GM21737 (cell line): ENCODE results near the gene OGDH.

ENCODE experiments used
- ATAC-seq: cut with Tn5 transposase; IDR thresholded peaks from one replicate; pipeline ENCODE4 v1.9.1; 2021; ENCODE audit warnings: mild to moderate bottlenecking, moderate library complexity; ENCODE audit not compliant: unreplicated experiment

OGDH gene

DNA sequence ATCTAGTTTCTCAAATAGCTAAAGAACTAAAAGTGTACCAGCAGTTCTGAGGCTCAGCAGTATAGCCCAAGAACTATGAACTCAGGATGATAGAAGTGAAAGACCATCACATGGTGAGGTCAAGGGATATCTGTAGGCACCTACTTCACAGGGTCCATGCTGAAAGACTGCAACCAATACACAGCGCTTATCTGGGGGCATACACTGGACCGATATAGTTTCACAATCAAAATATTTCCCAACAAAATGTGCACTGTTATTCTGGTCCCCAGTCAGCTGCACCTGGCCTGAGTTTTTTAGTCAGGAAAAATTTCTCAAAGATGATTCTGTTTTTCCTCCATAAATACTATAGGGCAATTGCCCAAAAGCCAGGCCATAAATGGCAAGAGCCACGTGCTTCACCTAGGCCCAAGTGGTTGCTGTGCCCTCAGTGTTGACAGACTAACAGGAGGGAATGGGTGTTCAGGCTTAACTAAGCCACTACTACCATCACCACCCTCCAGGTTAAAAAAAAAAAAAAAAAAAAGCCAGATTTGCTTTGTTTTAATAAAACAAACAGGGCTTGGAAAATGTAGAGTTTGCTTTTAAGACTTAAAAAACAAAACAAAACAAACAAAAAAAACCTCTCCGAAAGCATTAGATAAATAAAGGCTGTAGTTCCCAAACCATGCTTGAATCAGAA, 58.5 kb downstream of the OGDH start:
- ATAC-seq, result no peak

DNA sequence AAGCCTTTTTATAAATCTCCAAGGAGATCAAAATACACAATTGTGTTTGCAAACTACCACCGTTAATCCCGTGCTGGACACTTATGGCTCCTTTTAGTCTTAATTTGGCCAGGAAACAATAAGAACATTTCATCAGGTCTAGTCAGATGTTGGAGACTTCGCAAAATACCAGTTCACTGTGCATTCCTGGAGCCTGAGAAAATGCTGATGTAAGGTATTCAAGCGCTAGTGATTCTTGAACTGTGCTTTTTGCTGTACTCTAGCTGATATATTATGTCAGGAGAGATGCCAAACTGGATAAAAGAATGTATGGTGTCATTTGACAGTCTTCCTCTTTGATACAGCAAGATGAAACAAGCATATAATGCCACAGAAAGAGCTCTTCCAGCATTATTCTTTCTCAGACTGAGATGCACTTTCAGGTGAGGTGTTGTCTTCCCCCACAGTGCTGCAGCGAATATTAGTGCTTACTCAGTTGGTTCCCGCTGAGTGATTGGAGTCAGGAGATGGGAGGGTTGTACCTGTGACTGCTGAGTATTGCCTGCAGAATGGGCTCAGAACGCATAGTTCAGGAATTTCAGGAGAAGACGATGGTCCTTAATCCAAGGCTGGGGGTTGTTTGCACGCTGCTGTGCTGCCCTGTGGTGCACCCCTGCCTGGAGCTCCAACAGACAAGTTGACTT, 59.2 kb downstream of the OGDH start:
- no peak for ATAC-seq

DNA sequence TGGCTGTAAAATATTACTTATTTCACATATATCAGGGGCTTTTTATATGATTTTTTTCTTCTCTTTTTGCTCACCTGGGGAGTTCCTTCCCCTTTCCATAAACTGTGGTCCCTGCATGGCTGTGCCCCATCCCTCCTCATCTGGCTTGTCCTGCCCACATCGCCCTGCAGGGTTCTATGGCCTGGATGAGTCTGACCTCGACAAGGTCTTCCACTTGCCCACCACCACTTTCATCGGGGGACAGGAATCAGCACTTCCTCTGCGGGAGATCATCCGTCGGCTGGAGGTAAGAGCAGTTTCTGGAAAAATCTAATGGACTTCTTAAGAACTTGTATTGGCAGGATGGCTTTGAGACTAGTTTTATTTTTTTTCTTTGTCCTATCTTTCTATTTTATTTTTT, 60.1 kb downstream of the OGDH start:
- no peak for ATAC-seq

DNA sequence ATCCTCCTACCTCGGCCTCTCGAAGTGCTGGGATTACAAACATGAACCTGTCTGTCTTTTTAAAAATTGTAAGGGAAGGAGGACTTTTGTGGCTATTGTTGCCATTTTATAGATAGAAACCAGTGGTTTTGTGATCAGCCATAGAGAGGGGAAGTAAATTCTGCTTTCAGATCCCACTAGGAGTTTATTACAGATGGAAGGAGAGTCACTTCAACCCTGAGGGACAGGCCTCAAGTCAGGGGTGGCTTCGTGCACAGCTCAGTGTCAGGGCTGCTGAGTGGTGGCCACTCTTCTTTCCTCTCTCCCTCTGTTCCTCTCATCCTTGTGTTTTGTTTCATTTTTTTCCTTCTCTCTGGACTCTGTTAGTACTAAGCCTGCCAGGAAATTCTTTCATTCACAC, 60.8 kb downstream of the OGDH start:
- ATAC-seq, result no peak

DNA sequence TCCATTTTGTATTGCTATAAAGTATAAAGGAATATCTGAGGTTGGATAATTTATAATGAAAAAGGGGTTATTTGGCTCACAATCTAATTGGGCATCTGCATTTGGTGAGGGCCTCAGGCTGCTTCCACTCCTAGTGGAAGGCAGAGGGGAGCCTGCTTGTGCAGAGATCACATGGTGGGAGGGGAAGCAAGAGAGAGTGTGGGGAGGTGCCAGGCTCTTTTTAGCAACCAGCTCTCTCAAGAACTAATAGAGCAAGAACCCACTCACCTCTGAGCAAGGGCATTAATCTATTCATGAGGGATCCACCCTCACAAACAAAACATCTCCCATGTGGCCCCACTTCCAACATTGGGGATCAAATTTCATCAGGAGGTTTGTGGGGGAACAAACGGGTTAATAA, 64.6 kb downstream of the OGDH start:
- ATAC-seq, result no peak

DNA sequence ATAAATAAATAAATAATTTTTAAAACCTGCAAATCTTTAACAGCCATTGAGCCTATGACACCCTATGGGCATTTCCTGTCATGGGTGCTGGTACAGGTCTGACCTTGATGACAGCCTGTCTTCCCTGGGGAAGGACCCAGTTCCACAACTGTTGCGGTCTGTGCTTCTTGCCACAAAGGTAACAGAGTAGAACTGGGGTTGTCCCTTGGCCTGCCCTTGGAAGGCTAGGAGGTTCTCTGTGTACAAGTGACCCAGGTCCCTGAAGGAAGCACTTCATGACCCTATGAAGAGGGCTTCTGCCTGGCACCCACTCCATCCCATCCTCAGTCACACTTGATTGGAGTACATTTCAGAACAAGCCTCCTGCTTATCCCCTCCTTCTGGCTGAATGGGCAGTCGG, 66.9 kb downstream of the OGDH start:
- ATAC-seq, result peak; percentile 71

DNA sequence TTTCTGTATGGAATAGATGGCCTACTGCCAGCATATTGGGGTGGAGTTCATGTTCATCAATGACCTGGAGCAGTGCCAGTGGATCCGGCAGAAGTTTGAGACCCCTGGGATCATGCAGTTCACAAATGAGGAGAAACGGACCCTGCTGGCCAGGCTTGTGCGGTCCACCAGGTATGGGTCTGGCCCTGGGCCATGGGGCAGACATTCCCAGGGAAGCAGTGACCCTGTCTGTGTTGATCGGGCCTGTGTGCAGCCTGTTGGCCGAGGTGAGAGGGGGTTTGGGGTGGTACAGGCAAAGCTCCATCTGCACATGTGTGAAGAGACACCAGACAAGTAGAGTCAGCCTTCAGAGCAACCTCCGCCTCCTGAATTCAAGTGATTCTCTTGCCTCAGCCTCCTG, 67.3 kb downstream of the OGDH start:
- ATAC-seq, result no peak

DNA sequence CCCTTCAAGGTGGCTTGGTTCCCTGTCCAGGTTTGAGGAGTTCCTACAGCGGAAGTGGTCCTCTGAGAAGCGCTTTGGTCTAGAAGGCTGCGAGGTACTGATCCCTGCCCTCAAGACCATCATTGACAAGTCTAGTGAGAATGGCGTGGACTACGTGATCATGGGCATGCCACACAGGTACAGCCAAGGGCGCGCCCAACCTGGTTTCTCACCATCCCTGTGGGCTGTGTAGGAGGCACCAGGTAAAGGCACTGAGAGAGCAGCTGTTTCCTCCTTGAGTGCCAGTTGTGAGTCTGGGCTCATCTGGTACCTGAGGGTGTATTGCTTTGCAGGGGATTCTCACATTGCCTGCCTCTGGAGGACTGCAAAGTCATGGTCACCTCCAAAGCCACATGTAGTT, 68.0 kb downstream of the OGDH start:
- no peak for ATAC-seq

DNA sequence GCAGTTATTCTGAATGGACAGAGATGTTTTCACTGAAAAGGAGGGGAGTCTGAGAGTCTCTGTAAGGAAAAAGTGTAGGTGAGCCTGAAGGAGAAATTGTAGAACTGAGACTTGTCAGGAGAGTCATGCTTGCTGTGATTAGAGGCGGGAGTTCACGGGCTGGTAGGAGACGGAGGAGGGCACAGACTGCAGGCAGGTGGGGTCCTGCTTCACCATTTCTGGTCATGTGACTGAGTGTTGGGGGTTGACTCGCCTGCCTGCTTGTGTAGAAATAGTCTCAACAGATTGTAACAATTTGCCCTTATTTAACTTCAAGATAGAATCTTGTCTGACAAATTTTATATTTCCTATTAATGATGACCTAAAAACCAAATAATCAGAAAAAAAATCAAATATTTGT, 70.3 kb downstream of the OGDH start:
- no peak for ATAC-seq

DNA sequence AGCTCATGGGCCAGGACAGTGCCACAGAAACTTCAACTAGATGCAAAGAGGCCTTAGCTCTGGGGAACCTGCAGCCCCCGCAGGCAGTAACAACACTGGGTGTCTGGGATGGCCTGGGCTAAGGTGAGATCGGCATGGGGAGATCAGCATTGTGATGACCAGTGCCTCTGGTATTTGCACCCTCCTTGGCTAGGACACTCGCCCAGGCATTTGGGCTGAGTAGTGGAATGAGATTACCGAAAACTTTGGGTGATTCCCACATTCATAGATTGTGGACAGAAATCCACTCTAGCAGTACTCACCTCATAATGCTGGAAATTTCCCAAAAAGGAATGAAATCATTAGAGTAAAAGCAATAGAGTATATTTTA, 71.7 kb downstream of the OGDH start:
- ATAC-seq, result no peak

DNA sequence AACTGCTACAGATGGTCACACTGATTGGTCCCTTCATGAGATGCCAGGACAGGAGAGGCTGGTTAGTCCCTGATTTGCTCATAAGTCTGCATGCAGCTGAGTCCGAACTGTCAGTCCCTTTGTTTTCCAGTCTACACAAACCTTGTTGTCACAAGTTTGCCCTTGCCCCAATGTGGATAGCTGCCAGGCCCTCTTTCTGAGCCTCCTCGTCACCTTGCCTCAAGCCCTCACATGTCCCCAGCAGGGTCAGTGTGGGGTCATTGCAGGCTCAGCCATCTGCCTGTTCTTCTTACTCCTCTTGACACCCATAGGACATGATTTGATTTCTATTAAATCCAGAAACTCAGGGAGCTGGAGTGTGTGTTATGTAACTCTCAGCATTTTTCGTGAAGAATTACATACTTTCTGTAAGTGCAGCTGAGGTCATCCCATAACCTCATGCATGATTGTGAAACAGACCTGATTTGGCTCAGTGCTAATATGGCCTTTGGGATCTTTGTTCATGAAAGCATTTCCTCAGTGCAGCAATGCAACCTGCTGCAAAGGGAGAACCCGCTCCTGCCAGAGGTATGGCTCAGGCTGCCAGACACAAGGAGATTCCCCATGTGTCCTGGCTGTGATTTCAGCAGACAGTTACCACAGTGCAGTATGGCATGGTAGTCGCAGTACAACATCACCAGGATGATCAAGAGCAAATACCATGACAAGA, 72.2 kb downstream of the OGDH start:
- ATAC-seq, result no peak

DNA sequence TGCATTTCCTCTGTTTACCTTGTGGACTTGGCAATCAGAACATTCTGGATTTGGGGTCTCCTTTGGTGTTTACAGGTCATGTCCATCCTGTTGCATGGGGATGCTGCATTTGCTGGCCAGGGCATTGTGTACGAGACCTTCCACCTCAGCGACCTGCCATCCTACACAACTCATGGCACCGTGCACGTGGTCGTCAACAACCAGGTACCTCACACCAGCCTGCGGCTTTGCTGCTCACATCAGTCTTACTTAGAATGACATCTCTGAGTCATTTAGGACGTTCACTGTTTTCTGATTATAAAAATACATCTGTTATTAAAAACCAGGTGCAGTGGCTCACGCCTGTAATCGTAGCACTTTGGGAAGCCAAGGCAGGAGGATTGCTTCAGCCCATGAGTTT, 75.2 kb downstream of the OGDH start:
- ATAC-seq, result no peak

DNA sequence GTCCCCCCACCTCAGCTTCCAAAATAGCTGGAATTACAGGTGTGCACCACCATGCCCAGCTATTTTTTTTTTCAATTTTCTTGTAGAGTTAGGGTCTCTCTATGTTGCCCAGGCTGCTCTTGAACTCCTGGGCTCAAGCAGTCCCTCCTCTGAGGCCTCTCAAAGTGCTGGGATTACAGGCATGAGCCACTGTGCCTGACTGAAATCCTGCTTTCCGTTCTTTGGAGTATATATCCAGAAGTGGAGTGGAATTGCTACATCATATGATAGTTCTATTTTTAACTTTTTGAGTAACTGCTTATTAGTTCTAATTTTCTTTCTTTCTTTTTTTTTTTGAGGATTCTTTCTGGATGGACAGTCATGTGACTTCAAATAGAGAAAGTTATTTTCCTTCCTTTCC, 79.3 kb downstream of the OGDH start:
- no peak for ATAC-seq

DNA sequence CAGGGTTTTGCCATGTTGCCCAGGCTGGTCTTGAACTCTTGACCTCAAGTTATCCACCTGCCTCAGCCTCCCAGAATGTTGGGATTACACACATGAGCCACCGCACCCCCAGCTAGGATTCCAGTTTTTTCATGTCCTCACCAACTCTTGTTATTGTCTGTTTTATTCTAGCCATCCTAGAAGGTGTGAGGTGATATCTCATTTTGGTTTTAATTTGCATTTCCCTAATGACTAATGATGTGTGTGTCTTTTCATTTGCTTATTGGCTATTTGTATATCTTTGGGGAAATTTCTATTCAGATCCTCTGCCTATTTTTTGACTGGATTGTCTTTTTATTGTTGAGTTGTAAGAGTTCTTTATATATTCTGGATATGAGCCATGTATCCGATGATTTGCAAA, 83.0 kb downstream of the OGDH start:
- no peak for ATAC-seq

DNA sequence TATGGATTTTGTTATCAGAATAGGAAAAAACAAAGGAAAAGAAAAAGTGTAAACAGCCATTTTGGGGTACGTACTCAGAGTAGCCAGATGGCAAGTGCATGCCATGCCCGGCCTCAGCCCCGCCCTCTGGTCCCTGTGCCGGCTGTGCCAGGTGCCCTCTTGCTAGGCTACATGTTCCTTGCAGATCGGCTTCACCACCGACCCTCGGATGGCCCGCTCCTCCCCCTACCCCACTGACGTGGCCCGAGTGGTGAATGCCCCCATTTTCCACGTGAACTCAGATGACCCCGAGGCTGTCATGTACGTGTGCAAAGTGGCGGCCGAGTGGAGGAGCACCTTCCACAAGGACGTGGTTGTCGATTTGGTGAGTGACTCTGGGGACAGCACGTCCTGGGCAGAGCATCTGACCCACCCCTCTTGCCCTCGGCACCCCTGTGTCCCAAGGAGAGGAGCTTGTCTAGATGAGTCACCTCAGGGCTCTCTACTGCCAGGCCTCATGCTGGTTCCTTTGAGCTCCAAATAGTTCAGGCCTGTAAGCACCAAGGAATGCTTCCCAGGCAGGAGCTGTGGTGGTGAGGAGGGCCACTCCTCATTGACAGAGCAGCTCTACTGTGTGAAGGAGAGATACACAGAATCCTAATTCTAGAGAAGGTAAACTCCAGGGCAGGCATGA, 87.3 kb downstream of the OGDH start:
- ATAC-seq, result no peak

DNA sequence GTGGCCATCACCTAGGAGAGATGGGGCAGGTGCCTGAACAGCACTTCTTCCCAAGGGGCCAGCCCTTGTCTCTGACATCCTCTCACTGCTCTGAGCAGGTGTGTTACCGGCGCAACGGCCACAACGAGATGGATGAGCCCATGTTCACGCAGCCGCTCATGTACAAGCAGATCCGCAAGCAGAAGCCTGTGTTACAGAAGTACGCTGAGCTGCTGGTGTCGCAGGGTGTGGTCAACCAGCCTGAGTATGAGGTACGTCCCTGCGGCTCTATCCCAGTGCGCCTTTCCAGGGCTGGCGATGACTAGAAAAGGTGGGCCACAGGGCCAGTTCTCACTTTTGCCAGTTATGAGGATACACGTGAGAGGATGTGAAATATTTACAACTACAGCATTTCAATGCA, 87.9 kb downstream of the OGDH start:
- no peak for ATAC-seq

DNA sequence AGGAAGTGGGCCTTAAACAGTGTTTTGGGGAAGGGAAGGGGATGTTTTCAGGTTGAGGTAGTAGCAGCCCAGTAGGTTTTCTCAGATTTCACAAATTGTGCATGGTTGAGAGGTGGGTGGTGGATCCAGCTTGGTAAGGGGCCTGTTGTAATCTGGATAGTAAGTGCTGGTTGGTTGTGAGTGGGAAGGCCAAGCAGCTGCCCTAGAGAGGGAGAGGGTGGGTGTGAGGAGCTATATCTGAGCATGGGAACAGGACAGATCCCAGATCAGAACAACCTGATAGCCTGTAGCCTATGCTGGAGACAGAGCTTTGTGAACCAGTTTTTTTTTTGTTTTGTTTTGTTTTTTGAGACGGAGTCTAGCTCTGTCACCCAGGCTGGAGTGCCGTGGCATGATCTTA, 88.3 kb downstream of the OGDH start:
- no peak for ATAC-seq

DNA sequence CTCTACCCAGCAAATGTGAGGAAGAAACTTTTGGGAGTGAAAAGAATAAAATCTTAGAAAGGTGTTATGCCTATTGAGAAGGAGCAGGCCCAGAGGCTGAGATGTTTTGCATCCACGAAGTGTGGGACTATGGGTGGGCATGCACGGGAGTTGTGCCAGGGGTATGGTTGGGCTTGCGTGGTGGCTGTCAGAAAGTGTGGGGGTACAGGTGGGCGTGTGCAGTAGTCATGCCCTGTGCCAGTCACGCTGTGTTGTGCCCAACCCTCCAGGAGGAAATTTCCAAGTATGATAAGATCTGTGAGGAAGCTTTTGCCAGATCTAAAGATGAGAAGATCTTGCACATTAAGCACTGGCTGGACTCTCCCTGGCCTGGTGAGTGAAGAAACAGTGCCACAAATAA, 89.3 kb downstream of the OGDH start:
- no peak for ATAC-seq

DNA sequence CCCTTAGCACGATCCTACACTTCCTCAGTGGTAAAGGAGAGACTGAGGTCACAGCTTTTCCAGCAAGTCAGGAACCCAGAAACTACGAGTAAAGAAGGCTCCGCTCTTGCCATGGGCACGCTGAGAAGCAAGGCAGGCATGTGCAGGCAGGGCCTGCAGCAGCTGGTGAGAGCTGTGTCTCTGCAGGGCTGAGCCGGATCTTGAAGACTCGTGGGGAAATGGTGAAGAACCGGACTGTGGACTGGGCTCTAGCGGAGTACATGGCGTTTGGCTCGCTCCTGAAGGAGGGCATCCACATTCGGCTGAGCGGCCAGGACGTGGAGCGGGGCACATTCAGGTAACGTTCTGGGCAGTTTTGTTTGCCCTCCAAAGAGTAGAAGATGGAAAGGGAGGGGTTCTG, 90.3 kb downstream of the OGDH start:
- no peak for ATAC-seq

DNA sequence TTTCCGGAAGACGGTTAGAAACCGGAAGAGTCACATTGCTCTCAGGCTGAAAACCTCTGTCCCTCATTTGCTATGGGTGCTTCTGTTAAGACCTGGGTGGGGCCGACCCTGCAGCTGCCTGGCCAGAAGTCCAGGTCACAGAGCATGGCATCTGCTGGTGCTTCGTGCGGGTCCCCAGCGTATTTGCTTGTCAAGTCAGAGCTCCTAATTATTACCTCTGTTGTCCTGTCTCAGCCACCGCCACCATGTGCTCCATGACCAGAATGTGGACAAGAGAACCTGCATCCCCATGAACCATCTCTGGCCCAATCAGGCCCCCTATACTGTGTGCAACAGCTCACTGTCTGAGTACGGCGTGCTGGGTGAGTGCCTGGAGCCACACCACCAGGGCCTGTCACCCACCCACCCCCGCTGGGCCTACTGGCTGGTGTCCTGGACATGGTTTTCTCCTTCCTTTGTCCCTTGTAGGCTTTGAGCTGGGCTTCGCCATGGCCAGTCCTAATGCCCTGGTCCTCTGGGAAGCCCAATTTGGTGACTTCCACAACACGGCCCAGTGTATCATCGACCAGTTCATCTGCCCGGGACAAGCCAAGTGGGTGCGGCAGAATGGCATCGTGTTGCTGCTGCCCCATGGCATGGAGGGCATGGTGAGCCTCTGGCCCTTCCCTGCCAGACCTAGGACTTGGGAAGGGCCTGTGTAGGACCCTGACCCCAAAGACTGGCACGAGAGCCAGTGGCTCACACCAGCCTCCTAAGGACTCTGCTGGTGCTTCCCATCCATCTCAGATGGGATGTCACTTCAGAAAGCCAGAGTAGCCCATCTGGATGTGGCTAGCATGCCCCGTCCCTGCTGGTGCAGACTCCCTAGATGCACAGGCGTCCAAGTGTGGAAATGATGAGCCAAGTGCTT, 91.0 kb downstream of the OGDH start:
- no peak for ATAC-seq

DNA sequence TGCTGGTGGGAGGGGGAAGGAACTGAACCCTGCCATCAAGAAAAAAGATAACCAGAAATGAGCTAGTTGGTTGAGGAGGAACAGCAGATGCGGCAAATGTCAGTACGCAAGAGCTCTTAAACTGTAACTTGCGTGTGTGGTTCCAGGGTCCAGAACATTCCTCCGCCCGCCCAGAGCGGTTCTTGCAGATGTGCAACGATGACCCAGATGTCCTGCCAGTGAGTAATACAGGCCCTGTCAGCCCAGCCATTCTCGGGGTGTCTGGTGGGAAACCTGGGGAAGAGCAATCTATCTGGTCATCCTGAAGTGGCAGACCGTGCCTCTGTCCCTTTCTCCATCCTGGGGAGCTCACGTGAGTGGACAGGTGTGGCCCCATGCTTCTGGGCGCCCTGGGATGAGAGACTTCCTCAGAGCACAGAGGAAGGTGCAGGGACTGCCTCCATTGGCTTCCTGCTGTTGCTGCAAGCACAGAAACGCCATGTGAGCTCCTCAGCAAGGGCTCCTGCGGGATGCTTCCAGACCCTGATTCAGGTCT, 91.7 kb downstream of the OGDH start:
- no peak for ATAC-seq
